ENCODE data around the gene HMCN1.

DNA sequence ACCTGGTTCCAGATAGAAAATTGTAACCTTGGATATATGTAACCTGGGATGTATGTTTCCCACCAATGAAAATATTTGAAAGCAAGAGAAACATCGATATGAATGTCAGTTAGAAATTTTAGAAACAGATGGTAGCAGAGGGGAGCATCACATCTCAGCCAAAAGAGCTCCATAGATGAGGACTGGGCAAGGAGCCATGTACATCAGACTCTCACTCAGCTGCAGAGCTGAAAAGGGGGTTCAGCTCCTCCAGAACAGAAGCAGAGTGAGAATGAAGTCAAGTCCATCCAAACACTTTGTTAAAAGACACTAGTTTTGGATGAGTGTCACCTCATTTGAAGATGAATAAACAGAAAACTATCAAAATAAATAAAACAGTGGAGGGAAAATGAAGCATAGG lies 202.4 kb downstream of the HMCN1 start:
- TF ChIP-seq, protein P1, sequence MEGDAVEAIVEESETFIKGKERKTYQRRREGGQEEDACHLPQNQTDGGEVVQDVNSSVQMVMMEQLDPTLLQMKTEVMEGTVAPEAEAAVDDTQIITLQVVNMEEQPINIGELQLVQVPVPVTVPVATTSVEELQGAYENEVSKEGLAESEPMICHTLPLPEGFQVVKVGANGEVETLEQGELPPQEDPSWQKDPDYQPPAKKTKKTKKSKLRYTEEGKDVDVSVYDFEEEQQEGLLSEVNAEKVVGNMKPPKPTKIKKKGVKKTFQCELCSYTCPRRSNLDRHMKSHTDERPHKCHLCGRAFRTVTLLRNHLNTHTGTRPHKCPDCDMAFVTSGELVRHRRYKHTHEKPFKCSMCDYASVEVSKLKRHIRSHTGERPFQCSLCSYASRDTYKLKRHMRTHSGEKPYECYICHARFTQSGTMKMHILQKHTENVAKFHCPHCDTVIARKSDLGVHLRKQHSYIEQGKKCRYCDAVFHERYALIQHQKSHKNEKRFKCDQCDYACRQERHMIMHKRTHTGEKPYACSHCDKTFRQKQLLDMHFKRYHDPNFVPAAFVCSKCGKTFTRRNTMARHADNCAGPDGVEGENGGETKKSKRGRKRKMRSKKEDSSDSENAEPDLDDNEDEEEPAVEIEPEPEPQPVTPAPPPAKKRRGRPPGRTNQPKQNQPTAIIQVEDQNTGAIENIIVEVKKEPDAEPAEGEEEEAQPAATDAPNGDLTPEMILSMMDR (IDR thresholded peaks at IDR 0.05) = no peak
- no peak for TF ChIP-seq SIN3A (IDR thresholded peaks at IDR 0.05; ENCODE audit: borderline replicate concordance, insufficient read depth, low read depth, low read length)

Data from Panc1 (cell line).